ENCODE results near the gene SEC11A.
"Not testable (repeated sequence)": the region's sequence is repeated elsewhere in the genome, so short reads cannot be mapped to it uniquely, and the experiment has no call there.

The SEC11A gene

DNA sequence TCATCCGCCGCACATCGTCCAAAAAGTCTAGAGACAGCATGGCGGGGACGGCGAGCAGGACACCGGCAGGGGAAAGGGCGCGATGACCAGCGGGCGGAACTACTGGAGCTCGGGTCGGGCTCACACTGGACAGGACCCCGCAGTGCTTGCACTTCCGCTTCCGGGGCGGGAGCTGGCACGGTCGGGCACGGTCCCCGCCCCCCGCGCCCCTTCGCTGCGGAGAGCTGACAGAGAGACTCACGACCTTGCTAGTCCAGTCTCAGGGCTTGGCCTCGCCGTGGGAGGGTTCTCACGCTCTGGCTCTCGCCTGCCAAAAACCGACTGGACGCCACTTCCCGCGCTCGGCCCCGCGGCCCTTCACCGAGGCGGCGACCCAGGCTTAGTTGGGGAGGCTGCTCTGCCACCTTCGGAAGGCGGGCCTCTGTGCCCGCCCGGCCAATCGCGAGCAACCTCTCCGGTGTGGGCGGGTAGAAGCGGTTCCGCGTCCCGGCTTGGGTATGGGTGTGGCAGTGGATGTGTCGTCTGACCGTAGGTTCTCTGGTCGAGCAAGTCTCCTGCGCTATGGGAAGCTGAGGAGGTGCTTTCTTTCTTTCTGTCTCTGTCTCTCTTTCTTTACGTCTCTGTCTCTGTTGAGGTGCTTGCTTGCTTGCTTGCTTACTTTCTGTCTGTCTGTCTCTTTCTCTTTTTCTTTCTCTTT is at the start of gene SEC11A:
TSS of gene SEC11A (minus strand) at position 104 of the 697 bp plus-strand sequence. CDS start at position 40, 64 bp downstream.
- peak; percentile 96 for DNase-seq (ENCODE audit: low read depth)

GRCh38 chr15:84765675-84766074 is 49.7 kb upstream of the SEC11A start:
- DNase-seq (ENCODE audit: low read depth), result no peak

GRCh38 chr15:84764989-84765388 is 49.0 kb upstream of the SEC11A start:
- no peak for DNase-seq (ENCODE audit: low read depth)

DNA sequence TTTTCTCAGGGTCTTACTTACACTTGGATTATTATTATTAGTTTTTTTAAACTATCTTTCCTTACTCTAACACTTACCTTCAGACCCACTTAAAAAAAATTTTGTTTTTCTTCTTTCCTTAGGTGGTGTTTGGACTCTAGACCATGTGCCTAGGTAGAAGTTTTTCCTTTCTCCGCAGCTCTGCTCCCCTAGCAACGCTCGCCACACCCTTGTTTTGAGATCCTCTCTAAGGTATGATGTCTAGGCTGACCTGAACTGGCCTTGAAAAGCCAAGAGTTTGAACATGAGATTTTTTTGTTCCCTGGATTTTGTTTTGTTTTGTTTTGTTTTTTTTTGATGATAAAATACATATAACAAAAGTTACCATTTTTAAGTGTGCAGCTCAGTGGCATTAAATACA is 48.6 kb upstream of the SEC11A start:
- DNase-seq (ENCODE audit: low read depth), result no peak

DNA sequence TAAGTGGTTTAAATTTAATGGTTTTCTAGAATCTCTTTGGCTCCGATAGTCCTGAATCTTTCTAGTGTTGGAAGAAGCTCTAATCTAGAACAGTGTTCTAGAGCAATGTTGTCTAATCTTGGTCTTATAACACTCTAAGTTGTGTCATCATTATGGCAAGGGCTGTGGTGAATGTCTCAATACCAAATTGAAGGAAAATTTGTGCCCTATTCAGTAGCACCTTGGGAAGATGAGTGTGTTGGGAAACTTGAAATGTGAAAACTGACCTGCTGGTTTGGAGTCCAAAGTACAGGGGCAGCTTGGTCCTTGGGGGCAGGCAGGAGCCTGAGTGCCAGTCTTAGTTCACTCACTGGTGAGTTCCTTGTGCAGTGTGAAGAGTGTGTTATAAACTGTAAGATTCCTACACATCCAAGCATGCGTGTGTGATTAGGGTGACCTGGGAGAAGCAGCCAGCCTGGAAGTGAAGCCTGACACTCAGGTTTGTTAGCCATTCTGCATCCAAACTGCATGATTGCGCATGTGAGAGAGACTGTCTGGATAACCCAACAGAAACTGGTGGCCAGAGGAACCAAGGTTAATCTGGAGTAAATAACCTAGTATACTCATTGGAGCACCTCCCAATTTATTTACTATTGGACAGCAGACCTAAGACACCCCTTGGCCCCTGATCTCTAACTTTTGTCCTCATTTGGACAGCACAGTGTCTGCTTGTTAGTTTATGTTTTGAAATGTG is 47.1 kb upstream of the SEC11A start:
- DNase-seq (ENCODE audit: low read depth), result no peak

DNA sequence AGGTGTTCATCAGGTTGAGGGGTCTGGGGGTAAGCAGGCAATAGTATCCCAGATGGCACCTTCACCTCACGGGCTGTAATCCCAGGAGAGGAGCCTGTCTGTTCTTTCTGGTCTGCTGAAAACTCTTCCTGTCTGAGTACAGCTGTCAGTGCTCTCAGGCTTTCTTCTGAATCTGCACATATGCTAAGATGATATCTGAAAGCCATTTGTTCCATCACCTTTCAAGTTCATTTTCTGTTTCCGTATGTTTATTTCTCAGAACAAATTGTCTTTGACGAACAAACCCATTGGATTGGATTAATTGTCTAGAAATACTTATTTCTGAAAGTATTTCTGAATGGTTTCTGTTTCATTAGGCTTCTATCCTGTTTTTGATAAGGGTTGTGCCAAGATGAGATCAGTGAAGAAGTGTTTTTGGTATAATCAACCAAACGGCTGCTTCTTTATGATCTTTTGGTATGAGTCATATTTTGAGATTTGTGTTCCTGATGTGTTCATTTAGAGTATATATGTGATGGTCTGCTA is 45.7 kb upstream of the SEC11A start:
- no peak for DNase-seq (ENCODE audit: low read depth)

- no peak for DNase-seq (ENCODE audit: low read depth)
Measured at GRCh38 chr15:84760219-84760618, 44.3 kb upstream of the SEC11A start.

DNA sequence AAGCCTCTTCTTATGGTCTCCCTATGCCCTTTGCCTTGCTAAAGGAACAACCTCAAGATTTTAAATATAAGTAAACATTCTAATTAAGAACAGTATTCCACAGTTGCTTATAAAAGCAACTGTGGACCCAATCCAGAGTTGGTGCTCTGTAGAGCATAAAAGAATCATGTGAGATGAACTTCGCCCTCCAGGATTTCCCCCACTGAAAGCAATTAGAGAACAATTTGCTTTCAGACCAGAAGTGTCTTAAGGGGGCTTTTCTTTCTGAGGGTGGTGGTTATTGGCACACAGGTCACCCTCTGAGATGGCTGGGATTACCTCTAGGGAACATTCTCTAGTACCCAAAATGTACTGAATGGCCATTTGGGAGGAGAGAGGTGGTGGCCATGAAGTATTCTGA is 43.1 kb upstream of the SEC11A start:
- no peak for DNase-seq (ENCODE audit: low read depth)

GRCh38 chr15:84755736-84756527 is 40.0 kb upstream of the SEC11A start:
- no peak for DNase-seq (ENCODE audit: low read depth)

- not testable (repeated sequence) for DNase-seq (ENCODE audit: low read depth)
Measured at GRCh38 chr15:84754889-84755288, 39.0 kb upstream of the SEC11A start.

GRCh38 chr15:84752700-84753099 is 36.8 kb upstream of the SEC11A start:
- DNase-seq (ENCODE audit: low read depth), result no peak

DNA sequence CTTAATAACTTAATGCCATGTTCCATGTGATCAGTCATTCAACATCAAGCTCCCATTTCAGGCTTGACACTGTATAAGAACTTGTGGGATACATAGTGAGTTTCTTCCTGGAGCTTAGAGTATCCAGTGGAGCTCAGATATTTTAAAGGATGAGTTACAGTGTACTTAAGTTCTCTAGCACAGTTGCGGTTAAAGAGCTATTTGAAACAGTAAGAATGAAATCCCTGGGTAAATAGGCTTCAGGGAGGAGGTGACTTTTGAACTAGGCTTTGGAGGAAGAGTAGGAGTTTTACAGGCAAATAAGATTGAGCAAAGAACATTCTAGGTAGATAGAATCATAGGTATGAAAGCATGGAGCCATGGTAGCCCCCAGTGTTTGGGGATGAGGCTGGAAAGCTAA is 36.3 kb upstream of the SEC11A start:
- no peak for DNase-seq (ENCODE audit: low read depth)

DNA sequence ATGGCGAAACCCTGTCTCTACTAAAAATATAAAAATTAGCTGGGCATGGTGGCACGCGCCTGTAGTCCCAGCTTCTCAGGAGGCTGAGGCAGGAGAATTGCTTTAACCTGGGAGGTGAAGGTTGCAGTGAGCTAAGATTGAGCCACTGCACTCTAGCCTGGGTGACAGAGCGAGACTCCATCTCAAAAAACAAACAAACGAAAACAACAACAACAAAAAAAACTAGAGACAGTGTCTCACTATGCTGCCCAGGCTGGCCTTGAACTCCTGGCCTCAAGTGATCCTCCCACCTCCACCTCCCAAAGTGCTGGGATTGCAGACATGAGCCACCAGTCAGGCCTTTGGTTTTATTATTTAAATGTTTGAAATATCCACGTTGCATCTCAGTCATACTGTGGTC is 35.8 kb upstream of the SEC11A start:
- not testable (repeated sequence) for DNase-seq (ENCODE audit: low read depth)

GRCh38 chr15:84750583-84751092 is 34.7 kb upstream of the SEC11A start:
- DNase-seq (ENCODE audit: low read depth), result no peak

DNA sequence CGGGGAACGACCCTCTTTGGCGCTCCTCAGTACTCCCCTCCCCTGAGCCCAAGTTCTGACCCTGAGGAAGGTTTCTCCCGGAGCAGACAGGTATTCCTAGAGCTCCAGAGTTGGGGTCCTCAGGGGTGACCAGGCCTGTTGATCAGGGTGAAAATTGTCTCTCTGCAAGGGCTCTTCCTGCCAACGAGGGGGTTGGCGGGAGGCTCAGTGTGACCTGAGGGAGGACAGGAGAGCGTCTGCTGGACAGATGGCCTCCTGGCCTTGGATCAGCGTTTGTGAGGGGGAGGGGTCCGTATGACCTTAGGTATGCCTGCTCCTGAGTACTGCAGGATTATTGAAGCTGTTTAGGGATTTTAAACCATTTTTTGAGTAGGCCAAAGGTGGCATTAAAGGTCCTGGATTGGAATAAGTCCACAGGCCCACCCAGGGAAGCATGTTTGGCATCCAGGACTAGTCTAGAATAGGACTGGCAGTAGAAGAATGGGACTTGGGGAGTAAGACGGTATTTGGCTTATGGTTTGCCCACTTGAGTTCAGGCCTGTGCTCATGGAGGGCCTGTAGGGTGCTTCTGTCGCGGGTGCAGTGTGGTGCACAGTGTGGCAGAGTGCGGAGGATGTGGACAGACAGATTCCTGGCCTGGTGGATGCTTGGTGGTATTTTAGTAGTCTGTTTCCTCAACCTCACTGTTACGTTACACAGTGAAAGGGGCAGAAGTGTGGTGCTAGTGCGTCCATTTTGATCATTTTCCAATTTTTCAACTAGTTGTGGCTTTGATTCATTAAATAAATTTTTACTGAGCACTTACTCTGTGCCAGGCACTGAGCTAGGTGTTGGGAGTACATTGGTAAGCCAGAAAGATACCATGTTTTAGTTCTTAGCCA is 33.4 kb upstream of the SEC11A start:
- DNase-seq (ENCODE audit: low read depth), result no peak

GRCh38 chr15:84748274-84749110 is 32.6 kb upstream of the SEC11A start, which contains the start of gene ZNF592:
Gene ZNF592, plus strand, starts transcription at chr15:84748592. Its CDS starts 34,084 bp downstream, at chr15:84782676.
- no peak for DNase-seq (ENCODE audit: low read depth)

DNA sequence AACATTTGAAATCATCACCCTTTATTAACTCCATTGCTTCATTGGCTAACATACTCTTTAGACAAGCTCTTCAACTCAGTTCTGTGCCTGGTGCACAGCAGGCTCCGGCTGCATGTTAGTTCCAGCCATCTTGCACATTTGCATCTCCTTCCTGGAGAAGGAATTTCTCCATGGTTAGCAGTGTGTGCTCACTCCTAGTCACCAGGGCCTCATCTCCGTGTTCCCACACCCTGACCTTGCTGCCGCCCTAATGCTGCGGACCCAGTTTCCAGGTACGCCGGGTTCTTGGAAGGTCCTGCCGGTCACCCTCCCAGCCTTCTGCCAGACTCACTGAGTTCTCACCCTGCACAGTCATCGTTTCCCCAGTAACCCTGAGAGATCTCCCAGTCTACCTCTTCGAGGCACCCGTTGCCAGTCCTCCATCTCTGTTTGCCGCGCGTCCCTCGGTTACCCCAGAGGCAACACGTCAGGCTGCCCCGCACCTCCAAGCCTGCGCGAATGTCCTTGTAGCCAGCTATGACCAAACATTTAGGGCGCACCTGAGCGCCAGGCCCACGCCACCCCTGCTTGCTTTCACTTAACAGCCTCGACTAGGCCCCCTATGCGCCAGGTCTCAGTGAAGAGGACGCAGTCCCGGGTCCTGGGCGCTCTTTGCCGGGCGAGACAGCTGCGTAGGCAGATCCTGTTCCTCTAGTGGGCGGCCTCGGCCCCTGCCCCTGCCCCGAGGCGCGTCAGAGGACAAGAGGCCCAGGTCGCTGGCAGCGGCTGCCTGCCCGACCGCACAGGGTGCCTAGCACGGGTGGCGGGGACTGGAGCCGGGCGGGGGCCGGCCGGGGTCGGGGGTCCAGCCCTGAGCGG is 31.7 kb upstream of the SEC11A start:
- DNase-seq (ENCODE audit: low read depth), result no peak

GRCh38 chr15:84741121-84741520 is 25.2 kb upstream of the SEC11A start:
- DNase-seq (ENCODE audit: low read depth), result no peak

DNA sequence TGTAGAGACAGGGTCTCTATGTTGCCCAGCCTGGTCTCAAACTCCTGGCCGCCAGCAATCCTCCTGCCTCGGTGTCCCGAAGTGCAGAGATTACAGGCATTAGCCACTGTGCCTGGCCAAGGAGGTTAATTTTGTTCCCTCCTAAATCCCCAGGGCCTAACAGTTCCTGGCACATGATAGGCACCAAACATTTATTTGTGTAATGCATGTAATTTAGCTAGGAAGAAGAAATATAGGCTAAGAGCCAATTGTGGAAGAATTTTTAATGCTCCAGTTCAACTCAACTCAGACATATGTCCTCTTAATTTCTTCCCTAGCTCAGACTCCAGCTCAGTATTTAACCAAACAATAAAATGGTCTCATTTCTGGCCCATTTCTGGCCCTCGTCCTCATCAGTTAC is 24.8 kb upstream of the SEC11A start:
- DNase-seq (ENCODE audit: low read depth), result no peak

Measured in HS-27A (cell line).